Karpas-422 (cell line): ENCODE data around the gene SECISBP2. TPM values are rescaled to one million over a fixed set of nuclear protein-coding genes. Genes with fewer than 3 reads are reported as not detected.

ENCODE experiments used
- DNase-seq: peaks from one replicate; pipeline ENCODE4 v3.0.0-alpha.2; 2015
- H2AFZ ChIP-seq: fragments of 200-600 bp; sonication (generic); 2 replicates; pipeline ENCODE4 v1.6.1; 2014; ENCODE audit warnings: antibody characterized with exemption, low read length, mixed read lengths
- H3K27ac ChIP-seq: fragments of 200-600 bp; sonication (generic); 2 replicates; pipeline ENCODE4 v1.5.1; 2014; ENCODE audit warnings: mild to moderate bottlenecking, low read length, moderate library complexity
- H3K27me3 ChIP-seq: fragments of 200-600 bp; sonication (generic); 2 replicates; pipeline ENCODE4 v1.6.1; 2014; ENCODE audit warnings: low read length, mixed read lengths
- H3K36me3 ChIP-seq: fragments of 200-600 bp; sonication (generic); 2 replicates; pipeline ENCODE4 v1.6.1; 2014; ENCODE audit warnings: low read length, mixed read lengths; ENCODE audit not compliant: insufficient read depth
- H3K4me1 ChIP-seq: fragments of 200-600 bp; sonication (generic); 2 replicates; pipeline ENCODE4 v1.6.1; 2014; ENCODE audit warnings: mild to moderate bottlenecking, low read length, mixed read lengths
- H3K4me2 ChIP-seq: fragments of 200-600 bp; sonication (generic); 2 replicates; pipeline ENCODE4 v1.6.1; 2014; ENCODE audit warnings: low read length, low read depth, mild to moderate bottlenecking; ENCODE audit not compliant: poor library complexity, severe bottlenecking
- H3K4me3 ChIP-seq: fragments of 200-600 bp; sonication (generic); 2 replicates; pipeline ENCODE4 v1.5.1; 2014; ENCODE audit warnings: mild to moderate bottlenecking, antibody characterized with exemption, low read length, mixed read lengths
- H3K79me2 ChIP-seq: fragments of 200-600 bp; sonication (generic); 2 replicates; pipeline ENCODE4 v1.6.1; 2014; ENCODE audit warnings: mild to moderate bottlenecking, low read length, mixed read lengths
- H3K9ac ChIP-seq: fragments of 200-600 bp; sonication (generic); 2 replicates; pipeline ENCODE4 v1.6.0; 2014; ENCODE audit warnings: low read length
- H3K9me2 ChIP-seq: fragments of 200-600 bp; sonication (generic), shearing (Covaris generic); replicated peaks from 2 replicates; pipeline ENCODE4 v1.6.0; 2014; ENCODE audit warnings: mild to moderate bottlenecking, low read length, moderate library complexity; ENCODE audit not compliant: insufficient read depth
- H3K9me3 ChIP-seq: fragments of 300-700, 200-600 bp; sonication (generic); 2 replicates; pipeline ENCODE4 v1.6.1; 2014; ENCODE audit warnings: low read length, mixed read lengths
- H4K20me1 ChIP-seq: fragments of 200-600 bp; sonication (generic); 2 replicates; pipeline ENCODE4 v1.6.1; 2014; ENCODE audit warnings: mild to moderate bottlenecking, antibody characterized with exemption, low read length, low read depth; ENCODE audit not compliant: insufficient read depth
- total RNA-seq: library from RNA; depleted of rRNA; stranded (reverse); fragments of >200 nt; shearing (Covaris generic); gene quantifications from 2 replicates; pipeline ENCODE4 v1.2.3, GENCODE V29; 2014; ENCODE audit warnings: low replicate concordance

Gene SECISBP2
- total RNA-seq, 1 experiment from 2014 or later, result 74.1 TPM

GRCh38 chr9:89397471-89397870 lies 79.2 kb downstream of the SECISBP2 start:
- DNase-seq, result no peak
- H3K36me3 ChIP-seq, result no peaks in the 10 kb centered on the region

GRCh38 chr9:89398621-89399020 lies 80.3 kb downstream of the SECISBP2 start:
- H3K9ac ChIP-seq, result no peak overlapping the region
- H2AFZ ChIP-seq, result no peak overlapping the region
- no peaks in the 10 kb centered on the region for H3K9me2 ChIP-seq
- no peaks in the 10 kb centered on the region for H3K9me3 ChIP-seq
- H4K20me1 ChIP-seq, result no peaks in the 10 kb centered on the region; the same call in 1 of the 2 replicates
- no peaks in the 10 kb centered on the region for H3K36me3 ChIP-seq
- peaks cover 7% of the 10 kb centered on the region for H3K4me1 ChIP-seq
- H3K4me3 ChIP-seq, result no peak overlapping the region
- DNase-seq, result no peak
- no peak overlapping the region for H3K4me2 ChIP-seq
- no peaks in the 10 kb centered on the region for H3K79me2 ChIP-seq
- H3K27ac ChIP-seq, result no peak overlapping the region
- no peaks in the 10 kb centered on the region for H3K27me3 ChIP-seq

More at GRCh38 chr9:89397471-89397870, 79.2 kb downstream of the SECISBP2 start:
- peaks cover 7% of the 10 kb centered on the region for H3K4me1 ChIP-seq
- H3K9me3 ChIP-seq, result no peaks in the 10 kb centered on the region
- H3K27ac ChIP-seq, result no peak overlapping the region
- H4K20me1 ChIP-seq, result no peaks in the 10 kb centered on the region; the same call in 1 of the 2 replicates
- H3K4me2 ChIP-seq, result no peak overlapping the region
- no peak overlapping the region for H3K4me3 ChIP-seq
- no peaks in the 10 kb centered on the region for H3K79me2 ChIP-seq
- no peaks in the 10 kb centered on the region for H3K9me2 ChIP-seq
- no peak overlapping the region for H2AFZ ChIP-seq
- no peak overlapping the region for H3K9ac ChIP-seq
- H3K27me3 ChIP-seq, result no peaks in the 10 kb centered on the region

- Histone ChIP-seq H3K79me2 (no peaks in the 10 kb centered on the region), H2AFZ (no peak overlapping the region), H3K4me1 (peaks cover 7% of the 10 kb centered on the region), H3K9me2 (no peaks in the 10 kb centered on the region), H3K4me3 (no peak overlapping the region), H4K20me1 (peaks cover 2% of the 10 kb centered on the region; the same call in 1 of the 2 replicates), H3K9ac (no peak overlapping the region), H3K27ac (no peak overlapping the region), H3K27me3 (no peaks in the 10 kb centered on the region), H3K36me3 (no peaks in the 10 kb centered on the region), H3K9me3 (no peaks in the 10 kb centered on the region), H3K4me2 (no peak overlapping the region)
- DNase-seq, result peak; percentile 67
These were observed 82.3 kb downstream of the SECISBP2 start for GRCh38 chr9:89400403-89401116.

GRCh38 chr9:89402695-89403427 lies 84.6 kb downstream of the SECISBP2 start:
- Histone ChIP-seq H3K4me1 (peaks cover 14% of the 10 kb centered on the region), H3K27me3 (no peaks in the 10 kb centered on the region), H3K79me2 (no peaks in the 10 kb centered on the region), H3K9ac (no peak overlapping the region), H3K36me3 (no peaks in the 10 kb centered on the region), H3K27ac (no peak overlapping the region), H3K9me3 (no peaks in the 10 kb centered on the region), H3K4me3 (no peak overlapping the region), H4K20me1 (peaks cover 11% of the 10 kb centered on the region; the same call in 1 of the 2 replicates), H3K9me2 (no peaks in the 10 kb centered on the region), H3K4me2 (no peak overlapping the region), H2AFZ (no peak overlapping the region)
- DNase-seq, result no peak

- Histone ChIP-seq H4K20me1 (peaks cover 11% of the 10 kb centered on the region; the same call in 1 of the 2 replicates), H3K4me3 (no peak overlapping the region), H2AFZ (no peak overlapping the region), H3K9me3 (no peaks in the 10 kb centered on the region), H3K27me3 (no peaks in the 10 kb centered on the region), H3K79me2 (no peaks in the 10 kb centered on the region), H3K36me3 (no peaks in the 10 kb centered on the region), H3K4me2 (no peak overlapping the region), H3K4me1 (peaks cover 14% of the 10 kb centered on the region), H3K9ac (no peak overlapping the region), H3K9me2 (no peaks in the 10 kb centered on the region), H3K27ac (no peak overlapping the region)
- DNase-seq, result no peak
These were observed 85.8 kb downstream of the SECISBP2 start for GRCh38 chr9:89404074-89404473.

- Histone ChIP-seq H3K9ac (no peak overlapping the region; the same call in 1 of the 2 replicates), H3K79me2 (no peaks in the 10 kb centered on the region), H2AFZ (no peak overlapping the region), H3K9me3 (no peaks in the 10 kb centered on the region), H3K4me3 (no peak overlapping the region), H3K27me3 (no peaks in the 10 kb centered on the region), H3K4me2 (no peak overlapping the region), H3K36me3 (no peaks in the 10 kb centered on the region), H3K4me1 (peaks cover 7% of the 10 kb centered on the region), H3K9me2 (no peaks in the 10 kb centered on the region), H3K27ac (no peak overlapping the region), H4K20me1 (peaks cover 11% of the 10 kb centered on the region; the same call in 1 of the 2 replicates)
- no peak for DNase-seq
These were observed 87.5 kb downstream of the SECISBP2 start for GRCh38 chr9:89405826-89406225.

GRCh38 chr9:89407070-89407469 lies 88.8 kb downstream of the SECISBP2 start:
- Histone ChIP-seq H3K9ac (no peak overlapping the region), H3K79me2 (no peaks in the 10 kb centered on the region), H3K4me1 (peaks cover 6% of the 10 kb centered on the region), H2AFZ (no peak overlapping the region), H3K36me3 (no peaks in the 10 kb centered on the region), H4K20me1 (peaks cover 11% of the 10 kb centered on the region; the same call in 1 of the 2 replicates), H3K27ac (no peak overlapping the region), H3K9me3 (no peaks in the 10 kb centered on the region), H3K4me3 (no peak overlapping the region), H3K27me3 (no peaks in the 10 kb centered on the region), H3K9me2 (no peaks in the 10 kb centered on the region), H3K4me2 (no peak overlapping the region)
- DNase-seq, result no peak

- H3K9me3 ChIP-seq, result no peaks in the 10 kb centered on the region
- no peaks in the 10 kb centered on the region for H3K79me2 ChIP-seq
- H2AFZ ChIP-seq, result no peak overlapping the region
- no peaks in the 10 kb centered on the region for H3K27me3 ChIP-seq
- no peak for DNase-seq
- H3K27ac ChIP-seq, result no peak overlapping the region
- H3K4me3 ChIP-seq, result no peak overlapping the region
- H3K9ac ChIP-seq, result no peak overlapping the region
- H4K20me1 ChIP-seq, result peaks cover 12% of the 10 kb centered on the region; the same call in 1 of the 2 replicates
- H3K36me3 ChIP-seq, result no peaks in the 10 kb centered on the region
- H3K4me2 ChIP-seq, result no peak overlapping the region
- no peaks in the 10 kb centered on the region for H3K9me2 ChIP-seq
- H3K4me1 ChIP-seq, result peaks cover 6% of the 10 kb centered on the region
These were observed 90.4 kb downstream of the SECISBP2 start for GRCh38 chr9:89408628-89409101.
